GM23338 (cell line): ENCODE results near the gene CACNA1D. TPM values are rescaled to one million over a fixed set of nuclear protein-coding genes. Genes with fewer than 3 reads are reported as not detected.

Experiments used
- ATAC-seq: fragments of 200-7000 bp; cut with Tn5 transposase; 3 replicates; pipeline ENCODE4 v1.9.1; 2020
- DNase-seq: peaks from one replicate; pipeline ENCODE4 v3.0.0-alpha.2; 2015; ENCODE audit warnings: low spot score
- H2AFZ ChIP-seq: fragments of 200-600 bp; sonication (generic); 2 replicates; pipeline ENCODE4 v1.8.0; 2016; ENCODE audit warnings: antibody characterized with exemption, mild to moderate bottlenecking, moderate library complexity
- H3F3A ChIP-seq: fragments of 200-600 bp; sonication (generic); replicated peaks from 2 replicates; pipeline ENCODE4 v1.8.0; 2017; ENCODE audit warnings: antibody characterized with exemption, mixed run types, low read depth
- H3K27ac ChIP-seq: fragments of 200-600 bp; sonication (generic); 2 replicates; pipeline ENCODE4 v1.6.1; 2016; ENCODE audit warnings: low read depth
- H3K27me3 ChIP-seq: fragments of 200-600 bp; sonication (generic); 2 replicates; pipeline ENCODE4 v1.8.0; 2016; ENCODE audit warnings: mild to moderate bottlenecking, mixed run types, moderate library complexity; ENCODE audit not compliant: insufficient read depth
- H3K36me3 ChIP-seq: fragments of 200-600 bp; sonication (generic); 2 replicates; pipeline ENCODE4 v1.8.0; 2016; ENCODE audit warnings: mild to moderate bottlenecking; ENCODE audit not compliant: insufficient read depth
- H3K4me1 ChIP-seq: fragments of 200-600 bp; sonication (generic); 2 replicates; pipeline ENCODE4 v1.8.0; 2016; ENCODE audit warnings: mild to moderate bottlenecking, moderate library complexity; ENCODE audit not compliant: insufficient read depth
- H3K4me2 ChIP-seq: fragments of 200-600 bp; sonication (generic); 2 replicates; pipeline ENCODE4 v1.7.1; 2017; ENCODE audit warnings: mixed run types
- H3K4me3 ChIP-seq: fragments of 200-600 bp; sonication (generic); 2 replicates; pipeline ENCODE4 v1.6.1; 2016; ENCODE audit warnings: mixed run types
- H3K79me2 ChIP-seq: fragments of 200-600 bp; sonication (generic); replicated peaks from 2 replicates; pipeline ENCODE4 v1.8.0; 2017; ENCODE audit warnings: mild to moderate bottlenecking; ENCODE audit not compliant: insufficient read depth
- H3K9me2 ChIP-seq: fragments of 200-600 bp; sonication (generic); 2 replicates; pipeline ENCODE4 v1.8.0; 2017; ENCODE audit not compliant: insufficient read depth
- H4K20me1 ChIP-seq: fragments of 200-600 bp; sonication (generic); replicated peaks from 2 replicates; pipeline ENCODE4 v1.8.0; 2017; ENCODE audit warnings: mild to moderate bottlenecking; ENCODE audit not compliant: insufficient read depth
- H3K27ac Mint-ChIP-seq: 2 replicates; pipeline ENCODE4 v1.8.0; 2020; ENCODE audit warnings: inconsistent platforms, mild to moderate bottlenecking, moderate library complexity, mixed read lengths
- H3K27me3 Mint-ChIP-seq: 3 replicates; pipeline ENCODE4 v1.8.0; 2022; ENCODE audit warnings: low read depth, mild to moderate bottlenecking, moderate library complexity, mixed read lengths, inconsistent platforms; ENCODE audit not compliant: insufficient read depth, poor library complexity
- H3K36me3 Mint-ChIP-seq: 3 replicates; pipeline ENCODE4 v1.8.0; 2021; ENCODE audit warnings: low read depth, mild to moderate bottlenecking, inconsistent platforms, moderate library complexity, mixed read lengths
- H3K4me1 Mint-ChIP-seq: 3 replicates; pipeline ENCODE4 v1.8.0; 2020; ENCODE audit warnings: mild to moderate bottlenecking, inconsistent platforms, mixed read lengths
- H3K4me3 Mint-ChIP-seq: 3 replicates; pipeline ENCODE4 v1.8.0; 2021; ENCODE audit warnings: moderate library complexity, mild to moderate bottlenecking, inconsistent platforms, mixed read lengths
- H3K9me3 Mint-ChIP-seq: 3 replicates; pipeline ENCODE4 v1.8.0; 2020; ENCODE audit warnings: moderate library complexity, mild to moderate bottlenecking, inconsistent platforms, mixed read lengths
- CTCF ChIP-seq, 2 experiments: fragments of 200-600 bp in 1 of 2; sonication (generic) in 1 of 2; conservative IDR thresholded peaks; 2 replicates each; pipeline versions ENCODE4 v1.5.1 to v1.6.1; 2016 to 2017; ENCODE audit warnings: antibody characterized with exemption in 2 of 2, low read depth in 2 of 2, mild to moderate bottlenecking in 2 of 2, moderate library complexity in 1 of 2
- EZH2phosphoT487 ChIP-seq: fragments of 200-600 bp; sonication (generic); IDR thresholded peaks from one replicate; pipeline ENCODE4 v1.8.1; 2018; ENCODE audit warnings: antibody characterized with exemption; ENCODE audit not compliant: unreplicated experiment
- JUNB ChIP-seq: IDR thresholded peaks from one replicate; pipeline ENCODE4 v1.6.1; 2016; ENCODE audit warnings: antibody characterized with exemption; ENCODE audit not compliant: unreplicated experiment
- POLR2AphosphoS5 ChIP-seq: IDR thresholded peaks from 2 replicates; pipeline ENCODE4 v1.6.1; 2016; ENCODE audit warnings: antibody characterized with exemption, low read depth
- STAT1 ChIP-seq: IDR thresholded peaks from one replicate; pipeline ENCODE4 v1.6.1; 2016; ENCODE audit warnings: antibody characterized with exemption; ENCODE audit not compliant: unreplicated experiment
- ZNF462 ChIP-seq: fragments of 250-450 bp; sonication (Bioruptor Pico); IDR thresholded peaks from 2 replicates; pipeline ENCODE4 v1.5.0; 2020; ENCODE audit warnings: mild to moderate bottlenecking, moderate library complexity
- polyA plus RNA-seq: library from polyadenylated mRNA; unstranded; fragments of >200 nt; fragmentation: Nextera tagmentation; extraction: Ambion mirVana; gene quantifications from 2 replicates; pipeline ENCODE4 v1.2.1, GENCODE V29; 2016
- total RNA-seq: library from RNA; depleted of rRNA; stranded (reverse); fragments of >200 nt; shearing (Covaris generic); gene quantifications from 2 replicates; pipeline ENCODE4 v1.2.3, GENCODE V29; 2014

The CACNA1D gene
- total and polyA plus RNA-seq, 2 experiments from 2014 or later, result 1.7 to 1.8 TPM

GRCh38 chr3:53807117-53807810, 312.9 kb downstream of the CACNA1D start:
- Histone ChIP-seq H4K20me1 (no peaks in the 10 kb centered on the region), H3K79me2 (no peaks in the 10 kb centered on the region), H2AFZ (no peak overlapping the region), H3K4me3 (no peak overlapping the region), H3K27ac (no peak overlapping the region), H3K4me2 (no peak overlapping the region), H3K4me1 (no peaks in the 10 kb centered on the region), H3K36me3 (no peaks in the 10 kb centered on the region), H3K9me2 (no peaks in the 10 kb centered on the region), H3K27me3 (no peaks in the 10 kb centered on the region), H3F3A (no peaks in the 10 kb centered on the region)
- TF ChIP-seq EZH2phosphoT487 (no peak), ZNF462 (CRISPR knock-in tag) (no peak), STAT1 (no peak), JUNB (no peak), CTCF (conservative IDR thresholded peaks at IDR 0.05; ENCODE audit: low read depth in 2 of 2) (no peak), POLR2AphosphoS5 (no peak)
- Mint-ChIP-seq H3K27ac (no peak overlapping the region), H3K9me3 (no peaks in the 10 kb centered on the region), H3K4me3 (no peak overlapping the region), H3K27me3 (peaks cover 7% of the 10 kb centered on the region), H3K4me1 (peaks cover 16% of the 10 kb centered on the region), H3K36me3 (no peaks in the 10 kb centered on the region)
- DNase-seq (no peak), ATAC-seq (no peak)
